Measurements from ENCODE around the gene ATP2C2. TPM values are rescaled to one million over a fixed set of nuclear protein-coding genes. Genes with fewer than 3 reads are reported as not detected.
A peak's percentile ranks its signal among the peaks of the same experiment; 100 is the strongest.
"Not testable (repeated sequence)": the region's sequence is repeated elsewhere in the genome, so short reads cannot be mapped to it uniquely, and the experiment has no call there.

ATP2C2 gene
- total RNA-seq, 4 donors from 2014 or later, result 12.9 to 26.9 (median 18.6) TPM

GRCh38 chr16:84449156-84450140 lies 81.1 kb downstream of the ATP2C2 start:
- 90 to 91% methylated on average over 29 to 36 of the region's 38 CpGs for WGBS, 2 donors
- H3K27ac ChIP-seq, result no peak overlapping the region
- H3K4me1 ChIP-seq, result no peaks in the 10 kb centered on the region
- H3K9me3 ChIP-seq, result no peaks in the 10 kb centered on the region
- no peak overlapping the region for H3K4me3 ChIP-seq (replicated peaks in 1 of 3)
- no peak for TF ChIP-seq POLR2A (IDR thresholded peaks at IDR 0.05)
- TF ChIP-seq CTCF (IDR thresholded peaks at IDR 0.05), result no peak
- intact Hi-C loops (cut with DNase I), result no loop called here
- H3K27me3 ChIP-seq, result no peaks in the 10 kb centered on the region
- no peaks in the 10 kb centered on the region for H3K36me3 ChIP-seq
- DNase-seq, result no peak

GRCh38 chr16:84450176-84450865 lies 82.0 kb downstream of the ATP2C2 start:
- Histone ChIP-seq H3K27ac (no peak overlapping the region), H3K4me1 (no peaks in the 10 kb centered on the region), H3K4me3 (replicated peaks in 1 of 3) (no peak overlapping the region), H3K9me3 (no peaks in the 10 kb centered on the region), H3K36me3 (no peaks in the 10 kb centered on the region), H3K27me3 (no peaks in the 10 kb centered on the region)
- intact Hi-C loops (cut with DNase I), result no loop called here
- no peak for TF ChIP-seq POLR2A (IDR thresholded peaks at IDR 0.05)
- no peak for TF ChIP-seq CTCF (IDR thresholded peaks at IDR 0.05)
- 83 to 91% methylated on average over 11 of the region's 11 CpGs for WGBS, 2 donors
- no peak for DNase-seq

GRCh38 chr16:84451010-84451676 lies 82.8 kb downstream of the ATP2C2 start:
- H3K36me3 ChIP-seq; H3K27me3 ChIP-seq; H3K4me3 ChIP-seq (replicated peaks in 1 of 3); DNase-seq; intact Hi-C loops (cut with DNase I); H3K9me3 ChIP-seq; H3K27ac ChIP-seq; H3K4me1 ChIP-seq: not testable (repeated sequence)
- 84 to 88% methylated on average over 9 of the region's 9 CpGs for WGBS, 2 donors

GRCh38 chr16:84451781-84452180 lies 83.4 kb downstream of the ATP2C2 start:
- H3K9me3 ChIP-seq, result no peaks in the 10 kb centered on the region
- TF ChIP-seq CTCF (IDR thresholded peaks at IDR 0.05) (no peak), POLR2A (IDR thresholded peaks at IDR 0.05) (no peak)
- H3K4me1 ChIP-seq, result no peaks in the 10 kb centered on the region
- DNase-seq, result no peak
- no peak overlapping the region for H3K27ac ChIP-seq
- no peak overlapping the region for H3K4me3 ChIP-seq (replicated peaks in 1 of 3)
- WGBS, 2 donors, result 80 to 90% methylated on average over 15 to 17 of the region's 17 CpGs
- no peaks in the 10 kb centered on the region for H3K36me3 ChIP-seq
- H3K27me3 ChIP-seq, result no peaks in the 10 kb centered on the region
- intact Hi-C loops (cut with DNase I), result no loop called here

- Histone ChIP-seq H3K36me3 (no peaks in the 10 kb centered on the region), H3K27me3 (no peaks in the 10 kb centered on the region), H3K9me3 (no peaks in the 10 kb centered on the region), H3K4me3 (replicated peaks in 1 of 3) (no peak overlapping the region), H3K27ac (no peak overlapping the region), H3K4me1 (no peaks in the 10 kb centered on the region)
- intact Hi-C loops (cut with DNase I), result no loop called here
- WGBS, 2 donors, result 71 to 74% methylated on average over 25 to 34 of the region's 34 CpGs
- no peak for TF ChIP-seq POLR2A (IDR thresholded peaks at IDR 0.05)
- TF ChIP-seq CTCF (IDR thresholded peaks at IDR 0.05), result no peak
- DNase-seq, result peak; percentile 21 to 34
These were observed 84.9 kb downstream of the ATP2C2 start for GRCh38 chr16:84453061-84453752.
